ENCODE data around the gene ASCL2. TPM values are rescaled to one million over a fixed set of nuclear protein-coding genes. Genes with fewer than 3 reads are reported as not detected.
"Not testable (repeated sequence)": the region's sequence is repeated elsewhere in the genome, so short reads cannot be mapped to it uniquely, and the experiment has no call there.

Gene ASCL2
- total RNA-seq, 2 donors from 2014 or later = 3.0 TPM; not detected in 1

- WGBS, 2 donors = 65 to 77% methylated on average over 7 of the region's 7 CpGs
- ATAC-seq (no peak), DNase-seq (no peak)
- H3K9me3 ChIP-seq = no peaks in the 10 kb centered on the region
- TF ChIP-seq CTCF (IDR thresholded peaks at IDR 0.05) (no peak), POLR2A (IDR thresholded peaks at IDR 0.05) (no peak)
- intact Hi-C loops (cut with DNase I) = no loop called here
- no peak overlapping the region for H3K27ac ChIP-seq
- no peaks in the 10 kb centered on the region for H3K27me3 ChIP-seq
- no peaks in the 10 kb centered on the region for H3K4me1 ChIP-seq
- no peaks in the 10 kb centered on the region for H3K36me3 ChIP-seq (replicated peaks in 1 of 2; ENCODE audit: insufficient read depth in 1 of 2, low read depth in 2 of 2)
- H3K4me3 ChIP-seq = no peak overlapping the region
Measured at GRCh38 chr11:2247496-2247895, 22.9 kb downstream of the ASCL2 start.

- TF ChIP-seq CTCF (IDR thresholded peaks at IDR 0.05) = no peak
- no peak for TF ChIP-seq POLR2A (IDR thresholded peaks at IDR 0.05)
- H3K27ac ChIP-seq = no peak overlapping the region
- DNase-seq (no peak), ATAC-seq (no peak)
- intact Hi-C loops (cut with DNase I) = no loop called here
- WGBS, 2 donors = 48 to 53% methylated on average over 3 of the region's 3 CpGs
- no peaks in the 10 kb centered on the region for H3K36me3 ChIP-seq (replicated peaks in 1 of 2; ENCODE audit: insufficient read depth in 1 of 2, low read depth in 2 of 2)
- no peaks in the 10 kb centered on the region for H3K9me3 ChIP-seq
- H3K4me3 ChIP-seq = no peak overlapping the region
- no peaks in the 10 kb centered on the region for H3K27me3 ChIP-seq
- no peaks in the 10 kb centered on the region for H3K4me1 ChIP-seq
Measured at GRCh38 chr11:2240834-2241233, 29.6 kb downstream of the ASCL2 start.

GRCh38 chr11:2237457-2238238 is 32.7 kb downstream of the ASCL2 start:
- no peak for DNase-seq
- no peak for ATAC-seq
- H3K36me3 ChIP-seq (replicated peaks in 1 of 2; ENCODE audit: insufficient read depth in 1 of 2, low read depth in 2 of 2) = no peaks in the 10 kb centered on the region
- H3K27me3 ChIP-seq = no peaks in the 10 kb centered on the region
- TF ChIP-seq CTCF (IDR thresholded peaks at IDR 0.05) = no peak
- no peak for TF ChIP-seq POLR2A (IDR thresholded peaks at IDR 0.05)
- no peaks in the 10 kb centered on the region for H3K4me1 ChIP-seq
- no peak overlapping the region for H3K4me3 ChIP-seq
- intact Hi-C loops (cut with DNase I) = no loop called here
- 86 to 87% methylated on average over 22 of the region's 22 CpGs for WGBS, 2 donors
- no peak overlapping the region for H3K27ac ChIP-seq
- H3K9me3 ChIP-seq = no peaks in the 10 kb centered on the region

- intact Hi-C loops (cut with DNase I); H3K27ac ChIP-seq; H3K4me3 ChIP-seq; DNase-seq; H3K9me3 ChIP-seq; H3K36me3 ChIP-seq (replicated peaks in 1 of 2; ENCODE audit: insufficient read depth in 1 of 2, low read depth in 2 of 2); H3K27me3 ChIP-seq; H3K4me1 ChIP-seq; ATAC-seq: not testable (repeated sequence)
- WGBS, 2 donors = 73 to 84% methylated on average over 18 to 23 of the region's 23 CpGs
Measured at GRCh38 chr11:2236381-2237134, 33.8 kb downstream of the ASCL2 start.

- 66 to 80% methylated on average over 14 of the region's 14 CpGs for WGBS, 2 donors
- Histone ChIP-seq H3K4me1 (no peaks in the 10 kb centered on the region), H3K4me3 (no peak overlapping the region), H3K27me3 (no peaks in the 10 kb centered on the region), H3K9me3 (no peaks in the 10 kb centered on the region), H3K27ac (no peak overlapping the region), H3K36me3 (replicated peaks in 1 of 2; ENCODE audit: insufficient read depth in 1 of 2, low read depth in 2 of 2) (no peaks in the 10 kb centered on the region)
- DNase-seq = no peak
- ATAC-seq = no peak
- TF ChIP-seq POLR2A (IDR thresholded peaks at IDR 0.05) (no peak), CTCF (IDR thresholded peaks at IDR 0.05) (no peak)
- intact Hi-C loops (cut with DNase I) = no loop called here
Measured at GRCh38 chr11:2235588-2236326, 34.6 kb downstream of the ASCL2 start.
